NCI-H69 (cell line): ENCODE measurements around the gene PTPRN2.
"Not testable (repeated sequence)": the region's sequence is repeated elsewhere in the genome, so short reads cannot be mapped to it uniquely, and the experiment has no call there.

ENCODE experiments used
- DNase-seq: peaks from one replicate; lab custom pipeline; 2025; lab: John Stamatoyannopoulos, UW

Gene PTPRN2

DNA sequence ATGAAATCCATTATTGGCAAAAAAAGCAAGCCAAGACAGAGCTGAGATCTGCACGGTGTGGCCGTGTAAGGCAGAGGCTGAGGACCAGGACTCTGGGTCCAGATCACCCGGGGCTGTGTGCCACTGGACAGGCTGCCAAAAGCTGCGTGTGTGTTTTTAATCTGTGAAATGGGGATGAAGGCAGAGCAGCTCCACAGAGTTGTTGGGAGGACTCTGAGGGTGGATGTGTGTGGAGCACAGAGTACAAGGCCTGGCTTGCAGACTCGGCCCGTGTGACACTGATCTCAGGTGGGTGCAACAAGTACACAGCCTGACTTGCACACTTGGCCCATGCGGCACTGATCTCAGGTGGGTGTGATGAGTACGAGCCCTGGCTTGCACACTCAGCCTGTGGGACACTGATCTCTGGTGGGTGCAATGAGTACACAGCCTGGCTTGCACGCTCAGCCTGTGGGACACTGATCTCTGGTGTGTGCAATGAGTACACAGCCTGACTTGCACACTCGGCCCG, 921.0 kb downstream of the PTPRN2 start:
- DNase-seq, result no peak

DNA sequence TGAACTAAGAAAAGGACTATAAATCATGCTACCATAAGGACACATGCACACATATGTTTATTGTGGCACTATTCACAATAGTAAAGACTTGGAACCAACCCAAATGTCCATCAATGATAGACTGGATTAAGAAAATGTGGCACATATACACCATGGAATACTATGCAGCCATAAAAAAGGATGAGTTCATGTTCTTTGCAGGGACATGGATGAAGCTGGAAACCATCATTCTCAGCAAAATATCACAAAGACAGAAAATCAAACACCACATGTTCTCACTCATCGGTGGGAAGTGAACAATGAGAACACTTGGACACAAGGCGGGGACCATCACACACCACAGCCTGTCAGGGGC, 922.0 kb downstream of the PTPRN2 start:
- DNase-seq, result not testable (repeated sequence)

DNA sequence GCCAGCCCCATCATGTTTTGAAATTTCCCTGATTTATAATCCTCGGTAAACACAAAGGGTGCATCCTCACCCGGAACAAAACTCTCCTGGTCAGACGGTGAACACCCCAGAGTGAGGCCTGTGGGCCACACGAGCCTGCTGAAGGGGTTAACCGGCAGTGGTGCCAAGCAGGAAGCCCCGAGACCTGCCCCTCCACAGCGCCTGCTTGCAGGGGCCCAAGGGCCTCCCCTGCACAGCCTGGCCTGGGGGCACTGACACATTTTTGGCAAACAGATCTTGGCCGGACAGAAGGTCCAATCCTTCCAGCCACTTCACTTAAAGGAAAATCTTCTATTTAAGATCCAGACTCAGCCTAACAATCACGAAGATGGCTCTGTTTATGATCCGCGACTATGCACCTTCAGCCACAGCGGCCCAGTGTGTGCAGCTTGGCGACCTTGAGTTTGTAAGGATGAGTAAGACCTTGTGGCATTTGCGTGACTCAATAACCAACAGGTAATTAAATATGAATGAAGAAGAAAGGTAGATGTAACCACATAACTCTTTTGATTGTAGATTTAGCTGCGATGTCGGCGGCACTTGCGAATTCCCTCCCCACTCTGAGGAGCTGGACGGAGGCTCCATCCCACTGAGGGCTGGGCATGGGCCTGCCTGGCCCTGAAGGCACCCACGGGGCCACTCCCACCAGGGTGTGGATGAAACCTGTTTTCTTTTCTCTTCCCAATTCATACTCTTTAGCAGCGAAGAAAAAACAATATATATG, 922.6 kb downstream of the PTPRN2 start:
- no peak for DNase-seq

DNA sequence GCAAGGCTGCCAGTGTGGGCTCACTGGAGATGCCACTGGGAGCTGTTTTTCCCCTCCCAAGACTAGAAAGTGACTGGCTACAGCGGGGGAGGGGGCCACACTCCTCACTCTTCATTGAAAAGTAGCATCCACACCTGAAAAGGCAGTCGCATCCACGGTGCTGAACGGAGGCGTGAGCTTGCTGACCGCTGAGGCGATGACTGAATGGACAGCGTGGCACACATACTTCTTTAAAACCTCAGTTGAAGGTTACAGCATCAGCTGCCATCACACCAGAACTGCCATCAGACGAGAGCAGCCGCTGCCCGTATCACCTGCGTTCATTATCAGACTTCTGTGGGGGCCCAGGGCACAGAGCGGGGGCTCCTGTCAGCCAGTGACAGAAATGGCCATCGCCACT, 923.6 kb downstream of the PTPRN2 start:
- no peak for DNase-seq

DNA sequence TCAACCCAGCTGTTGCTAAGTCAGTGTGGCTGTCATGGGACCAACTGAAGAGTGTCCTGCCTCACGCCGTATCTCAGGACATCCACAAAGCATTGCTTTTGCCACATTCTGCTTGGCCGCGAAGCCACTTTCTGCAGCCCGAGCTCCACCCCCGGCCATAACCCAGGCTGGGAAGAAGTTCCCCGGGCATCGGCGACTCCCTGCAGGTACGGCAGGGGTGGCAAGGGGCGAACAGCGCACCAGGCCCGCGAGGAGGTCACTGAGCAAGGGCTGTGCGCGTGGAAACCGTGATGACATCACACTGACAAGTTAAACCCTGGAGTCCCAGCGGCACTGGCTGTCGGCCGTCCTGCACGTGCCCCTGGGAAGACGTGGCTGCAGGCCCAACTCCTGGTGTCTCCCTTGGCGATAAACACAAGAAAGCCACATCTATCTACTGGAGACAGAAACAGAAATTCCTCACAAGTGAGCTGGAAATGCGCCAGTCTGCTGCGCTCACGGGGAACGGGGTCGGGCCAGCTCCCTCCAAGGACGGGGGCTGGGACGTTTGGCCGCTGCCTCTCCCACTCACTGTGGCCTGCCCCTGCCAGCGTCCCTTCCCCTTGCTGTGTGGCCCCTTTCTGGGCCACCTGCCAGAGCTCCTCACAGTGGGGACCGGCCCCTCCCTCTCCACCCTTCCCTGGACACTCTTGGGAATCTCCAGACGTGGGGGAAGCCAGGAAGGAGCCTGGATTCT, 924.5 kb downstream of the PTPRN2 start:
- peak; percentile 32 for DNase-seq

DNA sequence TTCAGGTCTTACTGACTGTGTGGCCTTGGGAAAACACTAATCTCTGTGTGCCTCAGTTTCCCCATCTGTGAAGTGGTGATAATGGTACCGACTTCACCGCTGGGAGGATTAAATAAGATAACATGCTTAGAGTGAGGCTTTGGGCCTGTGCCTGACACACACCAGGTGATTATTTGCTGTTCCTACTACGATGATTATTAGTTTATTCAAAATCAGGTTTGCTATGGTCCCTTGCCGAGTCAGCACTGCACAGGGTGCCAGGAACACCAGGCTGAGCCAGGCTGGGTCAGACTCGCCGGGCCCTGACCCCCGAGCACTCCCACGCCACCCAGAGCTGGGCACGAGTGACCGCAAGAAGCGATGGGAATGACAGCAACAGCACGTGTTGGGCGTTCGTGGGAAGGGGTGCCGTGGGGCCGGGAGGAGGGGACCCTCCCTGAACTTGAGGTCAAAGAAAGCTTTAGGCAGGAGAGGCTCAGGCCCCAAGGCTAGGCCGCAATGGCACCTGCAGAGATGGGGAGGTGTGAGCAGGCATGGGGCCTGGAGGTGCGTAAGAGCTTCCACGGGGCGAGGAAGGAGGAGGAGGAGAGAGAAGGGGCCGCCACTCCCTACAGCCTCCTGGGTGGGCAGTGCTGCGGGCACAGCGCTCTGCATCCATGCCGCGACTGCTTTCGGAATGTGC, 925.4 kb downstream of the PTPRN2 start:
- no peak for DNase-seq

DNA sequence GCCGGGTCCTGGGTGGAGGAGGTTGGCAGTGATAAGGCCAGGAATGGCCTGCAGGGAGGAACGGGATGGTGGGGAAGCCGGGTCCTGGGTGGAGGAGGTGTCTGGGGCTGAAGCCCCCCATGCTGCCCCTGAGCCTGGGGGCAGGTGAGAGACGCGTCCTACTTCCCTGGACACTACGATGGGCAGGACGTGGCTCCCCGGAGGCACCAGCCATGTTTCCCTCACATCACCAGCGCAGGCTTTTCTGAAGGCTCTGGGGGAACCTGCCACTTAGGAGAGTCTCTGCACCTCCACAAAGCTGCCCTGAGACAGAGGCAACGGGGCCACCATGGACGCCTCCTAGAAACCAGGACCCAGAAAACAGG, 926.0 kb downstream of the PTPRN2 start:
- no peak for DNase-seq

DNA sequence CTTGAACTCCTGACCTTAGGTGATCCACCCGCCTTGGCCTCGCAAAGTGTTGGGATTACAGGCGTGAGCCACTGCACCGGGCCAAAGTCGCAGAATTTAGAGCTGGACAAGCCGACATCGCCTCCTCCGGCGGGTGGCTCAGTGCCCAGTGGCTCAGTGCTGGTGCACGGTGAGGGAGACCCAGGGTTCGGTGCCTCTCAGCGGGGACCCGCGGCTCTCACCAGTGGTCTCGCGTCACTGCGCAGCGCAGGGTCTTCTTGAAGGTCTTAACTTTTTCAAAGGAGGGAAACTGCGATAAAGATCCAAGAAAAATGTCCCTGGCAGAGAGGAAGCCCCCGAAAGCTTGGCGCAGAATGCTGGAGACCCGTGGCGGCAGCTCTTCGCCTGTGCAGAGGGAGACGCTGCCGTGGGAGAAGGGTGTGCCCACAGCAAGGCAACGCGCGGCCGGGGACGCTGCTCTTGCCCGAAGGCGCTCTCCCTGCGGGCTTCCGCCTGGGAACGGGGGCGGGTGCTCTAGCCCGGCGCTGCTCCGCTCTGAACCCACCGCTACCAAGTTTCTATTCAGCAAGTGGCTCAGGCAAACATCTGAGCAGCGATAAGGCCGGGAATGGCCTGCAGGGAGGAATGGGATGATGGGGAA, 926.5 kb downstream of the PTPRN2 start:
- DNase-seq, result no peak

DNA sequence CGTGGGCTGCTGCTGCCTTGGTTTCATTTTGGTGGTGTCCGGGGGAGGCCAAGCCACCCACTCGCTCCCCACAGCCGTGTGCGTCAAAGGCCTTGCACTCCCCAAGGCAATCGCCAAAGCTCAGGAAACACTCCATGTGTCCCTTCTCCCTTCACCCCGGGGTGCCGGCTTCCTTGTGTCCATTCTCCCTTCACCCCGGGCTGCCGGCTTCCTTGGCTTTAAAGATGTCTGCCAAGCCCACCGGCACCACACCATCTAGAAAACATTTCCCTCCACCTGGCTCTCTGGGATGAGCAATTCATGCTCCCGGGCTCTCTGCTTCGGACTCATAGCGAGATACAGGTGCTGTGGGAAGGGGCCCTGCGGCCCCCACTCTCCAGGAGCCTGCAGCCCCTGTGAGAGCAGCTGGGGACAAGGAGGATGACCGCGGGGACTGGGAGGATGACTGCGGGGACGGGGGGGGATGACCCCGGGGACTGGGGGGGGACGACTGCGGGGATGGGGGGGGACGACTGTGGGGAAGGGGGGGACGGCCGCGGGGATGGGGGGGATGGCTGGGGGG, 928.7 kb downstream of the PTPRN2 start:
- no peak for DNase-seq

DNA sequence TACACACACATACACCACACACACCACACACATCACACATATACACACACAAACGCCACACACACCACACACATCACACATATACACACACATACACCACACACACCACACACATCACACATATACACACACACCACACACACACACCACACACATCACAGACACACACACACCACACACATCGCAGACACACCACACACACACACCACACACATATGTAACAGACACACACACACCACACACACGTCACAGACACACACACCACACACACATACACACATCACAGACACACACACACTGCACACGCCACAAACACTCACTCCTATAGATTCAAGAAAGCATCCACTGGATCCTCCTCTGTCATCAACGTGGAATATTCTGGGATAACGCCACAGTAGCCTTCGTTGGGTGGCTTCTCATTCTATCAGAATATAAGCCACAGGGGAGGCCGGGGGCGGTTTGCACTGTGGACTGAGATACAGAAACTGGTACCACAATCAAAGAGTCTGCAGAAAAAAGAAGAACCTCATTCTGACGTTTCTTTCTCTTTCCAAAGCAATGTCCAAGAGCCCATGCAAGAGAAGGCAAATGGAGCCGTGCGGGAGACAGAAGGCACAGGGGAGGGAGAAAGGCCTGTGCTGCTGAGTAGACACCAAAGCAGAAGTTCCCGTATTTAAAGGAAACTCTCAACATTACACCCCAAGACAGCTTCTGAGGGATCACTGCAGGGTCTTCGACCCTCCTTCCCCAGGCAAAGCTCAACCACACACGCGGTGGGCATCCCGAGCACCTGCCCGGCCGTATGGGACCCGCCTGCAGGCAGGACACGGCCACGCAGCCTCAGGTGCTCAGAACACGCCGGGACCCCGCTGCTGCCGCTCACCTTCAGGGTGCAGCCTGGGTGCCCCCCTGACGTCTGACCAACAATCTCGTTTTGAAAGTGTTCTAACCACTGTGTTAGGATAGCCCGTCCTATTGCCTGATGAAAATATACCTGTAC, 929.6 kb downstream of the PTPRN2 start:
- DNase-seq, result no peak

DNA sequence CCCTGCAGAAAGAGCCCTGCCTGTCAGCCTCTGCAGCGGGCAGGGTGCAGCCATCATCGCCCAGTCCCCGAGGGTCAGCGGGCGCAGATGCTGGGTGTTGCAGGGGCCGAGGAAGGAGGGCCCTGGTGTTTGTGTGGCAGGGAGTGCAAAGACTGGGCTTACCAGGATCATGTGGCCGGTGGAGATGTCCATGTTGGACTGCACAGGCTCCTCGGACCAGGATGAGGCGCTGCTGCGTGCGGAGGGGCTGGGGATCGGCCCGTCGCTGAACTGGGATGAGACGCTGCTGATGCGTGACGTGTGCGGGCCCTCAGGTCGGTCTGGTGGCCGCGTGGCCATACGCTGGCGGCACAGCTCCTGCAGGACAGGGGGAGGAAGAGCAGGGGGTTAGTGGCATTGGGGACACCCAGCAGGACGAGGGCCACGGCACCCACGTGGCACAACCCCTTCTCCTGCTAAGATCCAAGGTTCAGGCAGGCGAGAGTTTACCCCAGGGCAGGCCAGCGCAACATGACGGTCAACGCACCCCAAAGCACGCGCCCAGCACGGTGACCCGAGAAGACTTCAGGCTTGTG, 931.3 kb downstream of the PTPRN2 start:
- no peak for DNase-seq

DNA sequence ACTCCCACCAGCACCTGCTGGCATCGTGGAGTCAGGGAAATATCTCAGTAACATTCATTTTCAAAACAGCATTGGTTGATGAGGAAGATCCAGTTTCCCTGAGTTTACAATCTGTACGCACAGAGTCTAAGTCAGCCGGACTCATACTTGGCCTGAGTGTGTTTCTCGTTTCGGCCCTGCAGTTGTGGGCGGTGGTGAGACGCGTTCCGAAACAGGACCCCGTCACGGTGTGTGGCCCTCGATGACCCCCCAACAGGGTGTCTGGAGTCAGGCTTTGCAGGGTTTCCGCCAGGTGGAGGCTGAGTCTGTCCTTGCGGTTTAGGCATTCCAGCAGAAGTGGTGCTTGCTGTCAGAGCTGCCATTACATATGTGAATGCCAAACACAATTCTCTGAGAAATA, 933.3 kb downstream of the PTPRN2 start:
- no peak for DNase-seq

DNA sequence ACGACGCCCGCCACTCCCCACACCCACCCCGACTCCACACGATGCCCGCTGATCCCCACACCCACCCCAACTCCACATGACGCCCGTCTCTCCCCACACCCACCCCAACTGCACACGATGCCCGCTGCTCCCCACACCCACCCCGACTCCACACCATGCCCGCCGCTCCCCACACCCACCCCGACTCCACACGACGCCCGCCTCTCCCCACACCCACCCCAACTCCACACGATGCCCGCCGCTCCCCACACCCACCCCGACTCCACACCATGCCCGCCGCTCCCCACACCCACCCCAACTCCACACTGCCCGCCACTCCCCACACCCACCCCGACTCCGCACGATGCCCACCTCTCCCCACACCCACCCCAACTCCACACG, 933.8 kb downstream of the PTPRN2 start:
- no peak for DNase-seq

DNA sequence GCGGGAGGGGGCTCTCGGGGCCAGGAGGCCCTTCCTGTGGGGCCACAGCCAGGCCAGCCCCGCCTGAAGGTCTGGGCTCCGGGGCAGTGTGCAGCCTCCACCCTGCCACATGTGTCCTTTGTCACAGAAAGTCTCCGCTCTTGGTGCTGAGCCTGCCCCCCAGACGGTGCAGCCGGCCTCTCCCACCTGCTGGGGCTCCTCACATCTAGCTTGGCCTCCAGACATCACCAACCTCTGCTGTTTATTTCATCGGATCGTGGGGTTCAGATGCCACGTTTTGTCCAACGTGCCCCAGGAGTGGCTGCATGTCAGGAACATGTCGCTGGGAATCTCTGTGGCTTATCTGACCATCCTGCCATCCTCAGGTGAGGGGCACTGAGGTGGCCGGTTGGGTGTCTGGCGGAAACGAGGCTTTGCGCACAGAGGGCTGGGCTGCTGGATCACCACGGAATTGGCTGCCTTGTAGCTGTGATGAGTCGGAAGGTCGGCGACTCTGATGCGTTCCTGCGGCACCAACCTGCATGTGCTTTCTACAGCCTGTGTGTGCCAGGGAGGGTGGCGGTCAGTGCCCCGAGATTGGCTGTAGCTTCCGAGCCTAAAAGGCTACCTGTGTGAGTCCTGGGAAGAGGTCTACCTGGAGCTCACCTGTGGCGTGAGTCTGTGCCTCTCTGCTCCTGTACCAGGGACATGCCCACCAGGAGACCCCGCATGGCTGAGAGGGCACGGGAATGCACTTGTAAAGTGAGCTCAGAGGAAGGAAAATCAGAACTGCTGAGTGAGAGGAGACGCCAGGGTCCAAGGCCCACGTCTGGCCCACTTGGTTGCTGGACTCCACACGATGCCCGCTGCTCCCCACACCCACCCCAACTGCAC, 934.4 kb downstream of the PTPRN2 start:
- DNase-seq, result no peak

DNA sequence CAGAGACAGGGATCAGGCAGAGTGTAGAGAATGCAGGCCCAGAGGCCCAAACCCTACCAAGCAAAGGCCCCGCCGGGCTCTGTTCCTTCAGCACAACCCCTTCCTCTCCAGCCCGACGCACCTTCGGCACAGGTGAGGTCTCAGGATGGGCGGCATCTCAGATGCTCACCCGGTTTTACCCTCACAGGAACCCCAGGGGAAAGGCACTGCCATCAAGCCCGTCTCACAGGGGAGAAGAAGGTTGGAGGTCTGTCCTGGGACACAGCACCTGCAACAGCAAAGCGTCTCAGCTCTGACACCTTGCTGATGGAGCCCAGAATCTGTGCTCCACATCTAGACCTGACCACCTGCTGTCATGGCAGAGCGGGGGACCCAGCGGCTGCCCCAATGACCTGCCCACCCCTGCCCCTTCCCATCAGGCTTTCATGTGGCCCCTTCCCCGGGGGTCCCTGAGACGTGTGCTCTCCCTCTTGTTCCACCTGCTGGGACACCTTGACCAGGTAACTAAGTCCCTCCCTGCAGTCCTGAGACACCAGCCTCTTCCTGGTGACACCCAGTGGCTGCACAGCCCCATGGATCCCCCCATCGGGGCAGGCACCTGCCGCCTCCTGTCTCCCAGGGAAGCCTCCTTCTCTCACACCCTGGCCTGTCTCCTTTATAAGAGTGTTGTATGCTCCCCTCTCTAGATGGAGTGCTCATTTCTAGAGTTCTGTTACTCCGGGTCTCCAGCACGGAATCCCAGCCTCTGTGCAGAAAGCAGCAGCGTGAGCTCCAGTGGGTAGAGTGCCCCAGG, 935.3 kb downstream of the PTPRN2 start:
- no peak for DNase-seq

DNA sequence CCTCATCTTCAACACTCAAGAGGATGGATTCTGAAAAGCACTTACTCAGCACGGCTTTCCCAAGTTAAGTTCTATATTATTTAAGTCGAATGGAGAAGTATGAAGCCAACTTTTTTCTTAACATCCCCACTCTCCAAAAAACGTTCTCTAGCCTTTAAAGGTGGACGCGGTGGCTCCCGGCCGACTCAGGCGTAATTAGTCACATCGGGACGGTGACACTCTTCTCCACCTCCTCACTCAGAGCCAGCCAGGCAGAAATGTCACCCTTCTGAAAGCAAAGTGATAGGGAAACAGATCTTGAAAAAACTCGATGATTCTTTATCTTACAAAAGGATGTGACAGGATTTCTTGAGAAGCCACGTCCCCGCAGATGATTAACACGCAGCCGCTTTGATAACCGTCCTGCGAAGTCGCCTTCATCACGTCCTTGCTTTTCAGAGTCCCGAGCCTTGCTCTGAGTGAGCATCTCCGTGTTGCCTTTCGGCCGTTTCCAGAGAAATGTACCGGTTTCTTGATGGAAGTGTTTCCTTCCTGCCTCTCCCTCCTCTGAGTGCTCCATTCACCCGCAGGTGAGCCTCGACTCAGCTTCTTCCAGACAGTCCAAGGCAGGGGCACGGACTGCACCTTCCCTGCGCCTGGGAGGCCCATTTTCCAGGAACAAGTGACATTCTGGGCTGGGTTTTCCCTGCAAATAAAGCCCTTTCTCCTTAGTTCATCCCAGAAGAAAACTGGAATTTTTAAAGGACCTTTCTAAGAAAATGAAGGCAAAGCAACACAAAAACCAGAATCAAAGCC, 936.1 kb downstream of the PTPRN2 start:
- no peak for DNase-seq

DNA sequence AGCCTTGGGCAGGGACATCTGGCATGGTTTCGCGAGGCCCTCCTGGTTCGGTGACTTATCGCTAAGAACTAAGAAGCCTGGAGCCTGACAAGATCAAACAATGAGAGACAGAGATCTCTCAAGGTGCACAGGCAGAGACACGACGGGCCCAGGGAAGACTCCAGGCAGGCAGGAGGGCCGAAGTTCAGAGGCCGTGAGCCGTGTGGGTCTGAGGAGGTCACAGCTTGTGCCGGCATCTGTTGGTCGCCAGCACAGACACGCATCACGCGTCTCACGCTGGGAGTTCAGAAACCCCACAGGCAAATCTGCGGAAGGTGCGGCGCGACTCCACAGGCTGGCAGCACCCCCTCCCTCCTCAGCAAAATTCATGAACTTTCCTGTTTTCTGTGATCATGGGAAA, 936.8 kb downstream of the PTPRN2 start:
- no peak for DNase-seq

DNA sequence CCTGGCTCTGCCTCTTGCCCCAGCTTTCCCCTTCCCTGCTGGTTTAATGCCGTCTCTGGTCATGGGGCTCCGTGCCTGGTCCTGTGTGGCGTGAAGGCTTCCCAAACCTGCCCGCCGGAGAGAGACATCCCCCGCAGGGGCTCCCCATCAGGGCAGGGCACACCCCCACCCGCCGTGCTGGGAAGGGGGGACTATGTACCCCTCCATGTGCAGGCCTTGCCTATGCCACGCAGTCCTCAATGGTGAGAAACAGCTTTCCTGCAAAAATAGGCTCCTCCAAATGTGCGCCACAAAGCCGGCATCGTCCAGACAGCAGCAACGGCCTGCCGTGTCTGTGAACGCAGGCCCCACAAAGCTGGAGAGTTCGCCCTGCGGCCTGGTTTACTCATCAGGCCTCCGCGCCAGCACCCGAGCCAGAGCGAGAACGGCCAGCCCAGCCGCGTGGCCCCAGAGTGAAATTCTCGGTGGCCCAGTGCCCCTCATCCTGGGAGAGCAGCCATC, 937.4 kb downstream of the PTPRN2 start:
- DNase-seq, result no peak
